SU-DHL-6 (cell line): Measurements from ENCODE around the gene C20orf204.

Source experiments
- H2AFZ ChIP-seq: fragments of 200-600 bp; sonication (generic); 2 replicates; pipeline ENCODE4 v1.6.1; 2014; ENCODE audit warnings: low read depth, mild to moderate bottlenecking, moderate library complexity, mixed read lengths, antibody characterized with exemption, low read length; ENCODE audit not compliant: severe bottlenecking
- H3F3A ChIP-seq: fragments of 200-600 bp; shearing (Covaris generic); 2 replicates; pipeline ENCODE4 v1.6.0; 2016; ENCODE audit warnings: antibody characterized with exemption, mild to moderate bottlenecking; ENCODE audit not compliant: insufficient read depth
- H3K27ac ChIP-seq: fragments of 200-600 bp; sonication (generic); 2 replicates; pipeline ENCODE4 v1.5.1; 2016; ENCODE audit warnings: low read depth, mild to moderate bottlenecking, low read length, moderate library complexity, mixed read lengths
- H3K27me3 ChIP-seq: fragments of 200-600 bp; sonication (generic), shearing (Covaris generic); 2 replicates; pipeline ENCODE4 v1.6.0; 2014; ENCODE audit warnings: mild to moderate bottlenecking, low read length
- H3K36me3 ChIP-seq: fragments of 200-600 bp; sonication (generic); 2 replicates; pipeline ENCODE4 v1.6.1; 2014; ENCODE audit warnings: mild to moderate bottlenecking, low read length, mixed read lengths
- H3K4me2 ChIP-seq: fragments of 300-600, 200-600 bp; shearing (Covaris generic), sonication (generic); 2 replicates; pipeline ENCODE4 v1.6.0; 2014; ENCODE audit warnings: low read length, low read depth, mild to moderate bottlenecking; ENCODE audit not compliant: poor library complexity, severe bottlenecking
- H3K4me3 ChIP-seq: fragments of 200-600 bp; sonication (generic); 2 replicates; pipeline ENCODE4 v1.5.1; 2014; ENCODE audit warnings: antibody characterized with exemption, low read length, mild to moderate bottlenecking, mixed read lengths; ENCODE audit not compliant: insufficient read depth, poor library complexity, severe bottlenecking
- H3K79me2 ChIP-seq: fragments of 200-600 bp; sonication (generic); 2 replicates; pipeline ENCODE4 v1.6.1; 2014; ENCODE audit warnings: mild to moderate bottlenecking, low read length, moderate library complexity; ENCODE audit not compliant: insufficient read depth
- H3K9ac ChIP-seq: fragments of 200-600 bp; sonication (generic); 2 replicates; pipeline ENCODE4 v1.7.0; 2014; ENCODE audit warnings: mild to moderate bottlenecking, low read length
- H3K9me2 ChIP-seq: fragments of 200-600 bp; sonication (generic); replicated peaks from 2 replicates; pipeline ENCODE4 v1.6.1; 2014; ENCODE audit warnings: low read length; ENCODE audit not compliant: insufficient read depth
- H3K9me3 ChIP-seq: fragments of 200-600 bp; sonication (generic); 2 replicates; pipeline ENCODE4 v1.6.1; 2014; ENCODE audit warnings: low read length, mixed read lengths; ENCODE audit not compliant: insufficient read depth
- H4K20me1 ChIP-seq: fragments of 200-600 bp; sonication (generic); 2 replicates; pipeline ENCODE4 v1.6.1; 2014; ENCODE audit warnings: low read depth, mild to moderate bottlenecking, antibody characterized with exemption, low read length, moderate library complexity, mixed read lengths
- CTCF ChIP-seq: fragments of 200-600 bp; sonication (generic); IDR thresholded peaks from one replicate; pipeline ENCODE4 v1.5.1; 2017; ENCODE audit warnings: antibody characterized with exemption, mild to moderate bottlenecking, low read length, moderate library complexity; ENCODE audit not compliant: insufficient read depth, poor library complexity, severe bottlenecking
- EZH2phosphoT487 ChIP-seq: fragments of 200-600 bp; sonication (generic), shearing (Covaris generic); conservative IDR thresholded peaks from 2 replicates; pipeline ENCODE4 v1.6.1; 2018; ENCODE audit warnings: mild to moderate bottlenecking, antibody characterized with exemption, low read length, moderate library complexity, mixed read lengths

The C20orf204 gene

GRCh38 chr20:64039293-64040160 is 3.5 kb downstream of the C20orf204 start:
- Histone ChIP-seq H3K9me2 (no peaks in the 10 kb centered on the region), H4K20me1 (no peaks in the 10 kb centered on the region), H3K79me2 (no peaks in the 10 kb centered on the region), H3K9ac (peak overlapping the region; percentile 63; the same call in 1 of the 2 replicates), H3F3A (peaks cover 9% of the 10 kb centered on the region), H3K27ac (no peak overlapping the region), H3K4me2 (peak overlapping the region; percentile 88), H2AFZ (peak overlapping the region; percentile 98), H3K27me3 (no peaks in the 10 kb centered on the region), H3K9me3 (no peaks in the 10 kb centered on the region), H3K4me3 (peak overlapping the region; percentile 54), H3K36me3 (no peaks in the 10 kb centered on the region)
- TF ChIP-seq EZH2phosphoT487, result no peak
- TF ChIP-seq CTCF, result no peak

GRCh38 chr20:64040231-64041039 is 4.5 kb downstream of the C20orf204 start:
- H3K79me2 ChIP-seq, result no peaks in the 10 kb centered on the region
- H3K4me3 ChIP-seq, result no peak overlapping the region
- H3K27me3 ChIP-seq, result no peaks in the 10 kb centered on the region
- no peak overlapping the region for H2AFZ ChIP-seq
- no peaks in the 10 kb centered on the region for H4K20me1 ChIP-seq
- no peaks in the 10 kb centered on the region for H3K9me3 ChIP-seq
- no peaks in the 10 kb centered on the region for H3K36me3 ChIP-seq
- no peaks in the 10 kb centered on the region for H3K9me2 ChIP-seq
- H3F3A ChIP-seq, result peaks cover 9% of the 10 kb centered on the region
- TF ChIP-seq EZH2phosphoT487 (no peak), CTCF (no peak)
- H3K27ac ChIP-seq, result no peak overlapping the region
- H3K9ac ChIP-seq, result no peak overlapping the region
- no peak overlapping the region for H3K4me2 ChIP-seq

GRCh38 chr20:64041040-64041780 is 5.2 kb downstream of the C20orf204 start:
- H3K27me3 ChIP-seq, result no peaks in the 10 kb centered on the region
- H3K4me2 ChIP-seq, result no peak overlapping the region
- no peak overlapping the region for H3K9ac ChIP-seq
- TF ChIP-seq CTCF (no peak), EZH2phosphoT487 (no peak)
- H4K20me1 ChIP-seq, result no peaks in the 10 kb centered on the region
- H3K9me2 ChIP-seq, result no peaks in the 10 kb centered on the region
- H3F3A ChIP-seq, result peaks cover 9% of the 10 kb centered on the region
- H3K79me2 ChIP-seq, result no peaks in the 10 kb centered on the region
- H3K9me3 ChIP-seq, result no peaks in the 10 kb centered on the region
- no peak overlapping the region for H3K27ac ChIP-seq
- H3K36me3 ChIP-seq, result no peaks in the 10 kb centered on the region
- no peak overlapping the region for H3K4me3 ChIP-seq
- no peak overlapping the region for H2AFZ ChIP-seq
